ENCODE data around the gene FOXL1.

Gene FOXL1

DNA sequence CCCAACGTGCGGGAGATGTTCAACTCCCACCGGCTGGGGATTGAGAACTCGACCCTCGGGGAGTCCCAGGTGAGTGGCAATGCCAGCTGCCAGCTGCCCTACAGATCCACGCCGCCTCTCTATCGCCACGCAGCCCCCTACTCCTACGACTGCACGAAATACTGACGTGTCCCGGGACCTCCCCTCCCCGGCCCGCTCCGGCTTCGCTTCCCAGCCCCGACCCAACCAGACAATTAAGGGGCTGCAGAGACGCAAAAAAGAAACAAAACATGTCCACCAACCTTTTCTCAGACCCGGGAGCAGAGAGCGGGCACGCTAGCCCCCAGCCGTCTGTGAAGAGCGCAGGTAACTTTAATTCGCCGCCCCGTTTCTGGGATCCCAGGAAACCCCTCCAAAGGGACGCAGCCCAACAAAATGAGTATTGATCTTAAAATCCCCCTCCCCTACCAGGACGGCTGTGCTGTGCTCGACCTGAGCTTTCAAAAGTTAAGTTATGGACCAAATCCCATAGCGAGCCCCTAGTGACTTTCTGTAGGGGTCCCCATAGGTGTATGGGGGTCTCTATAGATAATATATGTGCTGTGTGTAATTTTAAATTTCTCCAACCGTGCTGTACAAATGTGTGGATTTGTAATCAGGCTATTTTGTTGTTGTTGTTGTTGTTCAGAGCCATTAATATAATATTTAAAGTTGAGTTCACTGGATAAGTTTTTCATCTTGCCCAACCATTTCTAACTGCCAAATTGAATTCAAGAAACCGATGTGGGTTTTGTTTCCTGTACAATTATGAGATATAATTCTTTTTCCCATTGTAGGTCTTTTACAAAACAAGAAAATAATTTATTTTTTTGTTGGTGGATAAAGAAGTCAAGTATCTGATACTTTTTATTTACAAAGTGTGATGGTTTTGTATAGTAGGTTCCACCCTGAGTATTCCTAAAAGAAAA is 9.4 kb upstream of the FOXL1 start:
- DNase-seq (ENCODE audit: low read depth) = no peak

DNA sequence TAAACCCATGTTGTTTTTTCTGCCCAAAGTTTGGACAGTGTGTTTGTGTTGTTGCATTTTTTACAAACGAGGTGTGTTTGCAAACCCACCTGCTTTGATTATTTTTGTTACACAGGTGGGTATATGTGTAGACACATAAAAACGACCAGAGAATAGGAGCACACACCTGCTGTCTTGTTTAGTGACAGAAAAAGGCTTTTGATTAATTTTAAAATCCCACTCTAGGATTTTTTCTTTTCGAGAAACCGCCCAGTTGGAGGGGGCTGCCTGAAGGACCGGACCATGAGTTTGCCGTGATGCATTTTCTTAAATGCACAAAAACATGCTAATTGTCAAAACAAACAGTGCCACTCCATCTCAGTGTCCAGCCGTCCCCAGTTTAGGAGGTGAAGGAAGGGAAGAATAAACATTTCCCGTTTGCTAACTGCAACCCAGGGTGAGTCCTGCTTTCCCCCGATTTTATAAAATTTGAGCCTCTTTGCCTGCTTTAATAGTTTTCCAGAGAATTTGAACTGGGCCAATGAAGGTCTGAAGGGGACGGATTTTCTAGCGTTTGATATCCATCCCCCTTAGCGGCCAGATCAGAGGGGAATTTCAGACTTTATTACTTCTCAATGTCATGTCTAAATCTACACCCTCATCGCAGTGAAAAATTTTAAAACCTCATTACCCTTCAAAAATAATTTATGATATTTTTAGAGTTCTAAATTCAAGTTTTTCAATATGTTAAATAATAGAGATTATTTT is 8.5 kb upstream of the FOXL1 start:
- DNase-seq (ENCODE audit: low read depth) = no peak

DNA sequence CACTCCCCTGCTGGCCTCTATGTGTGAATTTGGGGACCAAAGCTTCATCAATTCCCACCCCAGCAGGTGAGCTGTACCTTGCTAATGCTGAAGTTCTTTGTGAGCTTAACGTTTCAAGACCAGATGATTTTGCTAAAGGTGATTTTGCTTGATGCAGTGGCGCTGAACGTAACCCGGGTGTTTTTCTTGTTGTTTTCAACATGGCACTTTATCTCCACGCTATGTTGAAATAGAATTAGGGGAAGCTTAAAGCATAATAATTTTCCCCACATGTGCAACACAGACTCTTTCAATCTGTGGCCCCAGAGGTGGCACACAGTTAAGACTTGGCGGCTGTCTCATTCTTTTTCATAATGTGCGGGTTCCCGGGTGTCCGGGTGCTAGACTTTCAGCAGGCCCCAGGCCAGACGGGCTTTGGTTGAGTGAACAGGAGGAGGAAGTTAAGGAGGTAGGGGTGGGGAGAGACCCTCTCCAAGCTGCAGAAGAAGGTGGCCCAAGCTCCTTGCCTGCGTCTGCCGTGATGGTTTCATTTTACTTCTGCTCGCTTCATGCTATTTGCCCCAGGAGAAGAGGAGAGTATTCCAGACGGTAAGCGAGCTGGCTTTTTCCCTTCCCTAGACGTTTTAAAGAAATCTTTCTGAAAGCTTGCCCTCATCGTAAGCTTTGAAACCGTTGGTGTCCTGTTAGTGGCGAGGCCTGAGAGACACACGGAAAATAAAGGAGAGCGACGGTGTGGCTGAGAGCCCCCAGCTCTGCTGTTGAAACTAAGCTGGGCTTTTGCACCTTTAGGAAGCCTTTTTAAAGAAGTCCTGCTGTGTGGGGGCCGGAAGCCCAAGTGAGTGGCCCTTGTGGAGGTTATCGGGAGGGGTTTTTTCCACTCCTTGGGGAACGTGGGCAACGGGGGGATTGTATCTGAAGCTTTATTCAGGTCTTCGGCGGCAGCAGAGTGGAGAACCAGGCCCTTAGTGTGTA is 7.5 kb upstream of the FOXL1 start:
- DNase-seq (ENCODE audit: low read depth) = no peak

DNA sequence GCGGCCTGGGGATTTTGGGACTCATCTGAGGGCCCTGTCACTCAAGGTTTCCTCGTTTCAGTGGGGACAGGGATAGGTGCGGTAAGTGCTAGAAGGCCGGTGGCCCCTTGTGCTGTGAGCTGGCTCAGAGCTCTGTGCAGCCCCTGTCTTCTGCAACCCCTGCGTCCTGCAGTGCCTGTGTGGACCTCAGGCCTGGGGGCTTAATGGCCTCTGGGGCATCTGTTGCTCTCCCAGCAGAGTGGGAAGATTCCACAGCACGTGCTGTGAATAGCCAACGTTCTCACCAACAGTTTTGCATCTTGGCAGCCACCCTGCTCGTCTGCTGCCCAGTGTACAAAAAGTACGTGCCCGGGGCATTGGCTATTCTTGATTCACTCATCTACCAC is 6.8 kb upstream of the FOXL1 start:
- DNase-seq (ENCODE audit: low read depth) = no peak

DNA sequence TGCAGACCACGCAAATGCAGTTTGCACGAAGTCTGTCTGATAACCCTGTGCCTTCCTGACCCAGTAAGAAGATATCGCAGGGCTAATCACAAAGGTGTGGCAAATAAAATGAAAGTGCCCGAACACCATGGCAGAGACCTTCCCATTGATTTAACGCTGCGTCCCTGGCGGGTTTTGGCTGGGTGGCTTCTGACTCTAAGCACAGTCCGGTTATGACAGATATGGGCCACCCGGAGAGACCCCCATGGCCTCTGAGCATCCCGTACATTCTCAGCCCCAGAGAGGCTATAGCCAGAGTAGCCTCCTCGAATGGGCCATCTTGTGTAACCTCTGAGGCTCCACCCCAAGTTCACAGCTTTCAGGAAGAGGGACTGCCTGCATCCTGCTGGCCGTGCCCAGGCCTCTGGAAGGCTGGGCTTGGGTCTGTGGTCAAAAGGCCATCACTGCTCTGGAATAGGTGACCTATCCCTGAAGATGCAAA is 6.3 kb upstream of the FOXL1 start:
- no peak for DNase-seq (ENCODE audit: low read depth)

DNA sequence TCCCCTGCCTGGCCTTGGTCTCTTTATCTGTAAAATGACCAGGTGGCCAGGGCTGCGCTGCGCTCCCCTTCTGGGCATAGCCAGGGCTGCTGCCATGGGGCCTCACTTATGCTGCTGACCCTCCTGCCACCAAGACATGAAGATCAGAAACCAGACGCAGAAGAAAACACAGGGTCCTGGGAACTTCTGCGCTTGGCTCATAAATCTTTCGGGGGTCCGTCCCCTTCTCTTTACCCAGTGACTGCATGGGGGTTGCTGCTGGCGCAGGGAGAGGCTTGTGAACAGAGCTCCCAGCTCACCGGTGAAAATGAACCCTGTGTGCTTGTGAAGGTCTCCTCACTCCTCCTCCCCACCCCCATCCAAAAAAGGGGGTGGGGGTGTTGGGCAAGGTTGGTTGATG is 5.7 kb upstream of the FOXL1 start:
- DNase-seq (ENCODE audit: low read depth) = no peak

DNA sequence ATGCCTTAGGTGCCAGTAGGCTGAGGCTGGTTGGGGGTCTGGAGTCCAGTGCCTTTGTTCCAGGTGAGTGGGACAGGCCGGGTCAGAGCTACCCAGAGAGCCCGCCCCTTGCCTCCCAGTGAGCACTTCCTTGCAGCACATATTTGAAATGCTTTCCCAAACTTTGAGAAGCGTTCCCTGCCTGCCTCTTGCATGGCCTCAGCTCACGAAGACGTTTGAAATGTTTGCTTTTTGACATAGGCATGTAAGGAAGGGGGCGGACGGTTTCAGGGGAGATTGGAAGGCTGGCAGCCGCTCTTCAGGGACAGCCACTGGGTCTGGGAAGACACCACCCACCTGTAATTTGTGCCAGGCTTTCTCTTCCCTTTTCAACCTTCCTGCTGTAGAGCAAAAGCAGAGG is 5.1 kb upstream of the FOXL1 start:
- no peak for DNase-seq (ENCODE audit: low read depth)

DNA sequence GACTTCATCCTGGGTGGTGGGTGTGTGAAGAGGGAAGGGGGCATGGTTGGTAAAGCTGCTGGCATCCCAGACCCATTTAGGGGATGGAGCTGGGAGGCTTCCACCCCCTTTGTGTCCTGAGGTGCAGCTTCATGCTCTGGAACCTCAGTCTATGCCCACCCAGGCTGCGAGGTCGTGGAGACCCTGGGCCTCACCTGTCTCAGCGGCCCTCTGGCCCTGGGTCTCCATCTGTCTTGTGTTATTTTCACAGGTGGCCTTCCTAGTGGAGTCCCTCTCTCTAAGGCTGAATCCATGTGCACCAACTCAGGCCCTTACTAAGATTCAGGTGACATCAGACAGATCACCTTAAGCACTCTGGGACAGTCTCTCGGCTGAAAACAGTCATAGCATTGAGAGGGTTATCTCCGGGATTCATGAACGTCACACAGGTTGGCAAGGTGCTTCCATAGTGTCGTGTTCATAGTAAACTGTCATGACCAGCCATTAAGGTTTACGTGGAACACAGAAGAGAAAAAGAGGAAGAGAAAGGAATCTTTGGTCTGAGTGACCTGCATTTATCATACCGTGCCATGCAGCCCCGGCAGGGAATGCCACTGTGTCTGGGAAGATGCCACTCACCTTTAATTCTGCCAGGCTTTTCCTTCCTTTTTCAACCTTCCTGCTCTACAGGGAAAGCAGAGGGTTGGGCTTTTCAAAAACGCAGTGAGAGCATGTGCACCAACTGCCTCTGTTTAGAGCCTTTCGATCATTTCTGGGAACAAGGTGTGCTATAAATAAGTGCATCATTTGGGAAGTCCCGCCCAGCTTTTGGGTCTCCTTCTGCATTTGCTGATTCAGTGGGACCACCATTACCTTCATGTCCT is 4.5 kb upstream of the FOXL1 start:
- no peak for DNase-seq (ENCODE audit: low read depth)

DNA sequence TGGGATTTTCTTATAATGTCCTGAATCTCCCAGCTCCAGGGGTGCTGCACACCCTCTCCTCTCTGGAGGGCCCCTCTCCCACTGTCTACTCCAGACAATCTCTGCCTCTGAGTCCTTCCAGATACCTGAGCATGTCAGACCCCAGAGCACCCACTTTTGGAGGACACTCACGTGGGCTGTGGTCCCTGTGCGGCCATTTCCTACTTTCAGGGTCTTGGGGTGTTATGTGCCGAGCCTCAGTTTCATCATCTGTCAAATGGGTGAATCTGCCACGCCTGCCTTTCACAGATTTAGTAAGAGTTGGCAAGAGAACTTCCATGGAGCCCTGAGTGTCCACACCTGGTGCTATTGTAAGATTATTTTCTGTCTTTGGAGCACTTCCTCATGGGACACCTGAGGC is 3.7 kb upstream of the FOXL1 start:
- no peak for DNase-seq (ENCODE audit: low read depth)

DNA sequence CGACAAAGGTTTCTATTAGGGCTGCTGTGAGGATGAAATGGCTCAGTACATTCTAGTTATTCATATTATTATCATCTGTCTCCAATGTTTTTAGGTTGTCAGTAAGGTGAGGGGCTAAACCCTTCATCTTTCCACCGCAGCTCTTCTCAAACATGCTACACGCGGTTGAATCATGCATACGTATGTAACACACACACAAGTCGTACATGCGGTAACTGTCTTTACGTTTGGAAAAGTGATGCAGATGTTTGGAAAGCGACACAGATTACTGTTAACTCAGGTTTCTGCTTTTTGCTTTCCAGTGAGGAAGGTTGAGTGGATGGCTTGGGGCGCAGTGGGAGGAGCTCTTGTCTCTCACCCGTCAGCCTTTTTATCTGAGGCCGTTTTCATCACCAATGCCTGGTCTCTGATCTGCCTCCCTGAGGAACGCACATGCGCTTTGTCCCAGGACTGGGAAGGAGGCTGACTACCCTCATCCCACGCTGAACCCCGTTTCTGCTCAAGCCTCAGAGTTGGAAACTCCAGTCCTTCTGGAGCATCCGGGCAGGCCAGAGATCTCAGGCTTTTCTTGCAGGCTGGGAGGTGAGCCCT is 3.2 kb upstream of the FOXL1 start:
- DNase-seq (ENCODE audit: low read depth) = no peak

DNA sequence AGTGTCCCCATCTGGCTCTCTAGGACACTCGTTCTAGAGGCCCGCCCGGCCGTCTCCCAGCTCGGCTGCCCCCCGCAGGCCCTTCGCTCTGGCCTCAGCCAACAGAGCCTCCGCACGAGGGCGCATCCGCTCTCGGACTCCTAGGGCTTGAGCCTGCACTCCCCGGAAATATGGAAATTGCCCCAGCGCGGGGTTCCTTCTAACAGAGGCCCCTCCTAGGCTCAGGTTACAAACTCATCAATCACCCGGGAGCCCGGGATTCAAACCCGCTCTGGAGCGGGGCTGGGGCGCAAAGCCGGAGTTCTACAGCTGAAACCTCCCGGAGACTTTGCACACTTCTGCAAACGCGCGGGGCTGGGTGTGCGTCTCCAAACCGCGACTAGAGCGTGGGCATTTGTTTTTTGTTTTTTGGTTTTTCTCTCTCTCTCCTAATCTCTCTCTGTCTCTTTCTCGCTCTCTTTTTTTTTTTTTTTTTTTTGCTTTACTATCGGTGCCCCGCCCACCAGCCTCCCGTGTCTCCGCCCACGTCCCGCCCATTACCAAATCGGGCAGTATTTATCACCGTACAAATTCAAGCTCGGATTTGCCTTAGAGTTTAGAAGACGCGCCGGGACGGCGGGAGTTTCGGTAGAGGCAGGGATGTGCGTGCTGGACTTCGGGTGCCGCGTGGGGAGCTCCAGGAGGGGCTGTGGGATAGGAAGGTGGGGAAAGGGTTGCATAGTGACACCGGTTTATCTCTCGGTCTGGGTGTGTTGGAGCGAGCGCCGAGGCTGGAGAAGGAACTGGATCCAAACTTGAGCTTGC is 2.4 kb upstream of the FOXL1 start:
- no peak for DNase-seq (ENCODE audit: low read depth)

DNA sequence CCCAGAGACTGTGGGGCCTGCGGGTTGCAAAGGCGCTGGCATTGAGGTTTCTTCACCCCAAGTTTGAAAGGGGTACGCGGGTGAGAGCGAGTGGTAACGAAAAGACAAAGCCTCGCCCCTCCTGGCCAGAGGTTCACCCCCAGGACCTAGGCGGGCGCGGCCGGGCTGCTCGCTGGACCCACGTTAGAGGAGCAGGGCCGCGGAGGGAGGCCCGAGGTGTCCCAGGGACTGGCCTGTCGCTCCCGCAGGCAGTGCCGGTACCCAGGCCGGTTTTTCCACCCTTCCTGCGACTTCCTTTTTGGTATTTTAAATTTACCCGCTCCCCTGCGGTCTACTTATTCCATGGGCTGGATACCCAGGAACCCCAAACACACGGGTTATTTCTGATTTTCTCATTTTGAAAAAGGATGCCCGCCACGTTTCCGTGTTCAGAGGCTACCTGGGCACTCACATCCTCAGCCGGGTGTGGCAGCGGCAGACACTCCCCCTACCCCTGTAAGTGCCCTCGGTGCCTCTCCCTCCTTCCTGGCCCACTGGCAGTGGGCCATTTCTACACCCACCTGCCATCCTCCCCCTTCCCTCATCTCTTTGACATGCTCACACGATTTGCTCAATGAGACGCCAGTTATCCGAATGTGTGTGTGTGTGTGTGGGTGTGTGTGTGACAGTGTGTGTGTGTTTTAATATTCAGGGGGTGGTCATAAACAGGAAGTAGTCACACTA is 1.6 kb upstream of the FOXL1 start:
- no peak for DNase-seq (ENCODE audit: low read depth)

DNA sequence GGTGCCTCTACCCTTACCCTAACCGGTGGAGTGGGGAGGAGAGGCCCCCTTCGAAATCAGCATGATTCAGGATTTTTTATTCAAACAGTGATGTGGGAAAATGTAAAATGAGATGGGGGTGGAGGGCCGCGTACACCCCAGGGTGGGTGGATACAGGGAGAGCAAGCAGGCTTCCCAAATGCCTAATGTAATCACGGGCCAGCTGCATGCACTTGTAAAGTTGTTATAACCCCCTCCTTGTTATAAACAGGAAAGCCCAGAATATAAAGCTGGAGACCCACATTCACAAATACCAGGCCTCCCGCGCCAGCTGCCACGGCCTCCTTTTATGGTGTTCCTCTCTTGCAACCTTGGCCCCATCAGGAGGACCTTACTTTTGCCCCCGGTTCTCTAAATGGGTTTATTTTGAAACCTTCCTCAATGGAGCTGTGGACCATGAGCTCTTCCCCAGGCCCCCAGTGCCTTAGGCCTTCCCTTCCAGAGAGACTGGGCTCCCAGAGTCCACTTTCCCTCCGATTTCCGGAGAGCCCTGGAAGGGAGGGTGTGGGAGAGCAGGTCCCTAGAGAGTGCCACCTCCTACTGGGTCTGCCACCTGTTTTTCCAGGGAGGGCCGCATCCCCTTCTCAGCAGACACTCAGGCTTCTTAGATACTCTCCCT is 906 bp upstream of the FOXL1 start:
- DNase-seq (ENCODE audit: low read depth) = no peak

DNA sequence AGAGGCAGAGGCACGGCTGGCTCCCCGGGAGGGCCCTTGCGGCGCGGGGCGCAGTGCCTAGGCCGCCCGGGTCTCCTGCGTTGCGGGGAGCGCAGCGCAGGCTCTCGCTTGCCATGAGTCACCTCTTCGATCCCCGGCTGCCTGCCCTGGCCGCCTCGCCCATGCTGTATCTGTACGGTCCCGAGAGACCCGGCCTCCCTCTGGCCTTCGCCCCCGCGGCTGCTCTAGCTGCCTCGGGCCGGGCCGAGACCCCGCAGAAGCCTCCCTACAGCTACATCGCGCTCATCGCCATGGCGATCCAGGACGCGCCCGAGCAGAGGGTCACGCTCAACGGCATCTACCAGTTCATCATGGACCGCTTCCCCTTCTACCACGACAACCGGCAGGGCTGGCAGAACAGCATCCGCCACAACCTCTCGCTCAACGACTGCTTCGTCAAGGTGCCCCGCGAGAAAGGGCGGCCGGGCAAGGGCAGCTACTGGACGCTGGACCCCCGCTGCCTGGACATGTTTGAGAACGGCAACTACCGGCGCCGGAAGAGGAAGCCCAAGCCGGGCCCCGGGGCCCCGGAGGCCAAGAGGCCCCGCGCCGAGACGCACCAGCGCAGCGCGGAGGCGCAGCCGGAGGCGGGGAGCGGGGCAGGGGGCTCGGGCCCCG is 390 bp downstream of the FOXL1 start:
- DNase-seq (ENCODE audit: low read depth) = no peak

DNA sequence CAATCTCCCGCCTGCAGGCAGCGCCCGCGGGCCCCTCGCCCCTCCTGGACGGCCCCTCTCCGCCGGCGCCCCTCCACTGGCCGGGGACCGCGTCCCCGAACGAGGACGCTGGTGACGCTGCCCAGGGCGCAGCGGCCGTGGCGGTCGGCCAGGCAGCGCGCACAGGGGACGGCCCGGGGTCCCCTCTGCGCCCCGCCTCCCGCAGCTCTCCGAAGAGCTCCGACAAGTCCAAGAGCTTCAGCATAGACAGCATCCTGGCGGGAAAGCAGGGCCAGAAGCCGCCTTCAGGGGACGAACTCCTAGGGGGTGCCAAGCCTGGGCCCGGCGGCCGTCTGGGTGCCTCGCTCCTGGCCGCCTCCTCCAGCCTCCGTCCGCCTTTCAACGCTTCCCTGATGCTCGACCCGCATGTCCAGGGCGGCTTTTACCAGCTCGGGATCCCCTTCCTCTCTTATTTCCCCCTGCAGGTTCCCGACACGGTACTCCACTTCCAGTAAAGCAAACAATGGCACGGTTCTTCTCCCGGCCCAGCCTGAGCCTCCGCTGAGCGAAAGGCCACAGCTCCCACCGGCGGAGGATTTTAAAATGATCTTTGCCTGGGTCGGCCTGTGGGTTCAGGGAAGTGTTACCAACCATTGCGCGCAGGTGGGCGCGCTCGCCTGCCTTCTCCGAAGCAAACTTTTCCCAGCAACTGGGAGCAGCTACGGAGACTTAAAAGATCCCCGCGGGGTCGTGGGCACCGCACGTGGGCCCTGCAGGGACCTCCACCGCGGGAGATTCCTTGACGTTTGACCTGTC is 1.1 kb downstream of the FOXL1 start:
- DNase-seq (ENCODE audit: low read depth) = no peak

DNA sequence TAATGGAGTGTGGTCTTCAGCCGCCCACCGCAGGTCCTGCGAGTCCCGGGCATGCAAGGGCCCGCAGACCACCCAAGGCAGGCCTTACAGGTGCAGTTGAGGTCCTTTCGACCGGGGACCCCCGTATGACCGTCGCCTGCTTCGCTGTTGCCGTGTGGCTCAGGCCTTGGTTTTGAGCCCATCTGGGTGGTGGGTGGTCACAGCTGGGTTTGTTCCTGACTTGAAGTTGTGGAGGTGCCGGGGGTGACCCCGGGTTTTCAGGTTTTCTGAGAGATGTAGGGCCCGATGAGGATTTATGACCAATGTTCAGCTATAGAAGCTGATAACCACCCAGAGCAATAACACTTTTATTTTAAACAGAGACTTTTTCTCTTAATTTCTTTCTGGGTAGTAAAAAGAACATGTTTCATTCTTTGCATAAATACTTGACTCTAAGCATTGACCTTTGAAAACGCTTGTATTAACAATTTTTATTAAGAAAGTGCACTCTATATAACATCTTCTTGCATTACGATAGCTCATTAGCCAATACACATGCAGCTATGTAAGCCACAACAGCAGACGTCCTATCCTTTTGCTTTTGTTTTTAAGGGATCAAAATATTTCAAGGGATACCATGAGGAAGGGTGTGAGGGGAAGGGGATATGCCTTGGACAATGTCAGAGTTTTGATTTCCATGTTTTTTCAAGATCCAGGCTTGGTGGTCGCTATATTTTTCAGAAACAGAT is 1.9 kb downstream of the FOXL1 start:
- no peak for DNase-seq (ENCODE audit: low read depth)

DNA sequence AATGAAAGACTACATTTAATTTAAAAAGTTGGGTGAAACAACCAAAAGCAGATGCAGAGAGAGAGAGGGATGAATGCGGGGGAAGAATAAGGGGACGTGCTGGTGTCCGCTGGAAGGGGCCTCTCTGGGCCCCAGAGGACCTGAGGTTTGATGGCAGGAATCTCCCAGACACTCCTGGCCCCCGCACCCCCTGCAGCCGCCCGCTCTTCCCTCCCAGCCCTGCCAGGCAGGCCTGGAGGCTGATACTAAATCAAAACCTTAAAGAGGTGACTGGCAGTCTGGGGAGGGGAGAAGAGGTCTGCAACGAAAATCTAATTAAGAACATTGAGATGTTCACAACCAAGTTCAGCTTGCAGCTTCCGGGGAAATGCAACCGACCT is 2.4 kb downstream of the FOXL1 start:
- DNase-seq (ENCODE audit: low read depth) = no peak

All from stimulated activated CD8-positive, alpha-beta memory T cell treated with anti-CD3 and anti-CD28 coated beads, Interleukin-12 subunit alpha, Interleukin-12 subunit beta, amount 100 ng/mL, for 1 hour (primary cell).